ENCODE data around the gene BRMS1L.

DNA sequence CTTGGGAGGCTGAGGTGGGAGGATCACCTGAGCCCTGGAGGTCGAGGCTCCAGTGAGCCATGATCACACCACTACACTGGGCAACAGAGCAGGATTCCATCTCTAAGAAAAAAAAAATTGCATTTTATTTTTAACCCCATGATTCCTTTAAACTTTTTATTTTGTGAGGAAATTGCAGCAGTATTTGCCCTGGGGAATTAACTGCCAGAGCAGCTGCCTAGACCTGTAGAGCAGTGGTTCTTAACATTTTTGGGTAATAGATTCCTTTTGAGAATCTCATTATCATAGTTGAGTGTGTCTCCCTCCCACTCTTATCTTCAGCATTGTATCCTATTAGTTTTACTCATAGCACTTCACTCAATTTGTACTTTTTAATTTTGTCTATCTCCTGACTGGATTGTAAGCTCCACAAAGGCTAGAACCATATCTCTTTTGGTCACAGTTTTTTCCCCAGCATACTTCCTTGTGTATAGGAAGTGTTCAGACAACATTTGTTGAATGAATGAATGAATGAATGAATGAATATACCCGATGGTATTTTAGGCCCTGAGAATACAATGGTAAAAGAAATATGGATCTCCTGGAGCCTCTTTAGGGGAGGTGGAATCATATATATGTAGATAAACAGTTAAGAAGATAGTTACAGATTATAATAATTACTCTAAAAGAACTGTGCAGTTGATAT lies 40.6 kb downstream of the BRMS1L start:
- TF ChIP-seq CTCF (conservative IDR thresholded peaks at IDR 0.05) = no peak
- no peak for TF ChIP-seq ZFX (IDR thresholded peaks at IDR 0.05)
